HG02938 (cell line): ENCODE results near the gene EZH1.
A peak's percentile ranks its signal among the peaks of the same experiment; 100 is the strongest.

Experiments used
- ATAC-seq: cut with Tn5 transposase; IDR thresholded peaks from one replicate; pipeline ENCODE4 v1.9.1; 2021; ENCODE audit warnings: mild to moderate bottlenecking, moderate library complexity; ENCODE audit not compliant: unreplicated experiment

Gene EZH1

DNA sequence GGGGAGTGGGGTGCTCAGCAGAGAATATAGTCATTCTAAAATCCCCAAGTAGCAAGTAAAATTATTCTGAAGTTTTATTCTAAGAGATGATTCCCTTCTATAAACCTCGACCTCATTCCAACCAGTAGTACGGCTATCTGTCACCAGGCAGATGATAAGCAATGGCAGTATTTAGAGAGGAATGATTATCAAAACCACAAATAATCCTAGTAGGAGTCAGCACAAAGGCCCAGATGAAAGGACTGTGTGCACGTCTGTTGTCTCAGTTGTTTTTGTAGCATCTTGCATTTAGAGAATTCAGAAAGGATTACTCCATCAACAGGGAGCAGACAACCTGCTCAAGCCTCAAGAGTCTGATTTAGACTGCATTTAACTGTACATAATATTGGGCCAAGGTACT, 21.2 kb downstream of the EZH1 start:
- ATAC-seq: no peak

DNA sequence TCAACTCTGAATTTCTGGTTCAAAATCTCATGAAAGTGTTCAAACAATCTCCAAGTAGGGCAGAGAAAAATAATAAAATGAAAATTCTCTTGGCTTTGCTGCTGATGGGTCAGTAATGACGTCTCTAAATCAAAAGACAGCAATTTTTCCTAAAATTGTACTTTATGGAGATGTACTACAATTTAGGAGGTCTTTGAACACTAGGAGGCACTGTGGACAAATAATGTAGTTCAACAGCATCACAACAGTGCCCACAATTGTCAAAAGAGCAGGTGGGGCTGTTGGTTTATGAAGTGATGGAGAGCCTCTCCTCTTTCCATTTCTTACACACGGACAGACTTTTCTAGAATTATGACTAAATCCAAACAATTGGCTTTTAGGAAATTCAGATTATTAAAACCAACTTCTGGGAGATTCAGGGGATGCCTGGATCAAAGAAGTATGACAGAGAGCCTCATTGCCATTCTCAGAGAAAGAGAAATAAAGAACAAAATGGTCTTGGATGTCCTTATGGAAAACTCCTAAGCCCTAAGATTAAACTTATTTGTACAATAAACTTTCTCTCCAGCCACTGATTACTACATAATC, 23.8 kb downstream of the EZH1 start:
- no peak for ATAC-seq

DNA sequence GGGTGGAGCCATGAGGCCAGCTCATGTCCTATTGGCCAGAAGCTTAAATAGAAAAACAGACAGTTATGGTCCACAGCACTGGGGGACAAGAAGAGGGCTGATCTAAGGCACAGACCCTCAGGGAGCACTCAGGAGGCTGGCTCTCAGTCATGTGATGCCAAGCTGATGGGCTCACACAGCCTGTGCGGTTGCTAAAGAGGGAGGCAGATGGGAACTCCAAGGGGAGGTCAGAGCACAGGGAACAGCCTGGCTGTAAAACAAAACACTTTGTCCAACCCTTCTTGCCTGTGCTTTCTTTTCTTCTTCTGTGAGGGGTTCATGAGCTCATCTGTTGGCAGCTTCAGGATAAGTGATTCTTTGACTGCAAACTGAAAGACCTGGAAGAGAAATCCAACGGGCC, 35.3 kb downstream of the EZH1 start:
- no peak for ATAC-seq

DNA sequence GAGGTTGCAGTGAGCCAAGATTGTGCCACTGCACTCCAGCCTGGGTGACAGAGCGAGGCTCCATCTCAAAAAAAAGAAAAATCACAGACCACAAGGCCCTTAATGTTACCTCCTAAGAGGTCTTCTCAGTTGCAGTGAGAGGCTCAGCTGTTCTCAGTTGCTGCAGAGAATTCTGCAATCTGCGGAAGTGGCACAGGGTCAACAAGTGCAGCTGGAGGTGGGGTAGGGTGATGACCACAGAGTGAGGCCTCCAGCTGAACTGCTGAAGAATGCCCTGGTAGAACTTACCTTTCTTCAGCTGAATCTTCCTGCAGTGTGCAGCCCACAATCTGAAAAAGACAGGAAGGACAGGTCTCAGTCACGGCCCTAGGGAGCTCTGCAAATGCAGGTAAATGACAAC, 36.3 kb downstream of the EZH1 start:
- no peak for ATAC-seq

DNA sequence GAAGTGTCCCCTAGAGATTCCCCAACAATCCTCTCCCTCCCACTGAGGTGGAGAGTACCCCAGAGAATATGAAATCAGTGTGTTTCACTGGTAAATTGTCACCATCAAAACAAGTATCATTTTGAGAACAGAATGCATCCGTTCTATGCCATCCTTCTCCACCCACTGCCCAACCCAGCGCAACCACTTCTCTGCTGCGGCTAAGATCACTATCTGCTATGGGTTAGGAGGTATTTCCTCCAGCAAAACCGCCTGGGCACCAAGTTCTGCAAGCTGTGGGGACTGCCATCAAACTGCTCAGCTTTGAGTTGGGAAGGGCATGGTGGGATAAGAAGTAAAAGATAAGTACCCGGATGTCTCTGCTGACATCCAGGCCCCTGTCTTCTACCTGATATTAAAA, 38.1 kb downstream of the EZH1 start:
- no peak for ATAC-seq

DNA sequence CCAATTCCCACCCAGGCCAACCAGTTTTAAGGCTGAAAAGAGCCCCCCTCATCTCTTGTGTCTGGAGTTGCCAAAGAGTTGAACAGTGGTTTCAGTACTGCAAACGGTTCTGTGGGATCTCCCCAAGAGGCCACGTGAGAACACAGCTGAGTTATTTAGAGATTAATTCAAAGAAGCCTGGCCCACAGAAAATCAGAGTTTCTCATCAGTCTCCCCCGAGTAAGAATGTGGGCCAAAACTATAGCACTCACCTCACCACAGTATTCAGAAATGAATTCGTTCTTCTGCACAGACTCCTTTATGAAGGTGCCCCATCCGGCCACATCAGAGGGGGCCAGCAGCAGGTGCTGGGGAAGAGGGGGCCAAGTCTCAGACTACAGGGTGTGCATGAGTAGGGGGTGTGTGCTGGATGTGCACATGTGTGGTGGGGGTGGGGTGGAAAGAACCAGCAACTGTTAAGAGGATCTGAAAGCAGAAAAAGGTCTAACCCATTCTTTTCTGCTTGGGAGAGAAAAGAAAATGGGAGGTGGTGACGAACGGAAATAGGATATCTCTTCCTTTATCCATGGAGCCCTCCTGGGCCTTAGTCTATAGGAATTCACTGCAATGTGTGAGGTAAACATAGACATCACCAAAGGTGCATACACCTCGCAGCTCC, 39.9 kb downstream of the EZH1 start:
- peak; percentile 70 for ATAC-seq

DNA sequence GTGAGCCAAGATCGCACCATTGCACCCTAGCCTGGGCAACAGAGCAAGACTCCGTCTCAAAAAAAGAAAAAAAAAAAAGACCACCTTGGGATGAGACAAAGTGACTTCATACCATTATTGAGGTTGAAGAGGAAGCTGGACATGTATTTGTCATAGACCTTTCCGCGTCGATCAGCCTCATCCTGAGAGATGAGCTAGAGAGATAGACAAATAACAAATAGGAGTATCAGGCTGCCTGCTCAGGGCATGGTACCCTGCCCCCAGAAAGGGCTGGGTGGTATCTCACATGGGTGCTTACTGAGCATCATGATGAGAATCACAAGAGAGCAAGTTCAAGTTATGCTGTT, 40.4 kb downstream of the EZH1 start:
- peak; percentile 21 for ATAC-seq

DNA sequence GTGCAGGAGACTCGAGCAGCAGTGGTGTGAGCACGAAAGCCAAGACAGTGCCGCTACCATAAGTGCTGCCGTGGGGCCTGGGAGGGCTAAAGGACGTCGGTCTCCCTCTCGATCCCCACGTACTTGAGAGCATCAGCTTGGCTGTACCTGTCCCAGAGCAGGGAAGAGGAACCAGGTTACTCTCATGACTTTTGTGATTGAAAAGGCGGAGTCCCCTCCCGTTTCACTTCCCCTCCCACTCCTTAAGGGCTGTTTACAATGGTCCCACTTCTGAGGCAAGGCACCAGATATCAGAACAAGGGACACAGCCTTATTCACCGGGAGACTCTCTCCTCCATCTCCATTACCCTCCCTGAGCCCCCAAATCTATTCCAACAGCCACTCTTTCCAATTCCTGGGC, 42.4 kb downstream of the EZH1 start:
- no peak for ATAC-seq

DNA sequence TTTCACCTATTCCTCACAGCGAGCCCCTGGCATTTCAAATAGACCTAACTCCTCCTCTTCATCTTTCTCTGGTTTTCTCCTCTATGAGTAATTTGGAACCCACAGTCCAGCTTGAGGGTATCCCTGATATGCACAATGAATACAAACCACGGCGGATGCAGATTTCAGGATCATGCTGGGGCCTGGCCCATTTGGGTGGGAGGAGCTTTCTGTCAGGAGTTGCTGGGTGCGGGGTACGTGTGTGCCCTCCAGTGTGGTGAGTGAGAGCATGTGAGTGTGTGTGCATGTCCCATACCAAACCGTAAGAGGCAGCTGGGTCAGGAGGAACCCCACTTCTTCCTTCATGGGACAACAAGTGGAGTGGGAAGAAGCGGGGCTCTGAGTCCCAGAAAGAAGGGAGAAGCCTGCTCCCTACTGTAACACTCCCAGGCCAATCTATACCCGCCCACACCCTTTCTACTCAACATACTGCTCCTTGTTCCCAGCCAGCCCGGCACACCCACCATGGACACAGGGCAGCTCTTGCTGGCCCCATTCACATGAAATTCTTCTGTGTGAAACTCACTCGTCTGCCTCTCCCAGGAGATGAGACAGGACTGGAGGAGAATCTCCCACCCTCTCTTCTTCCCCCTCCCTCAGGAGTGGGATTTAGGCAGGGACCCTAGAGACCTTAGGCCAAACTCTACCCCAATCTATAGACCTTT, 44.1 kb downstream of the EZH1 start:
- ATAC-seq: no peak

DNA sequence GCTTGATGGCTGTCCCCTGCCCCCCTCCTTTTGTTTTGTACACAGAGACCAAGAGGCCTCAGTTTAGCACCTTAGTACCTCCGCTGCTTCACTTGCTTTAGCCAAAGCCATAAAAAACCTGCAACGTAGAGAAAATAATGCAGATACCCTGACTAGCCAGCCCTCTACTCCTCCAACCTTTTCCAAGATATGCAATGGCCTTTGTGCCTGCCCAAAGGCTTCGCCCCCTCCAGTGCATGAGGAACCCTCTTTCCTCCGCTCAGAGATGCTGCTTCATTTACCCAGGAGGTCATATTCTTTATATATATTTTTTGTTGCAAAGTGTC, 45.5 kb downstream of the EZH1 start:
- no peak for ATAC-seq

DNA sequence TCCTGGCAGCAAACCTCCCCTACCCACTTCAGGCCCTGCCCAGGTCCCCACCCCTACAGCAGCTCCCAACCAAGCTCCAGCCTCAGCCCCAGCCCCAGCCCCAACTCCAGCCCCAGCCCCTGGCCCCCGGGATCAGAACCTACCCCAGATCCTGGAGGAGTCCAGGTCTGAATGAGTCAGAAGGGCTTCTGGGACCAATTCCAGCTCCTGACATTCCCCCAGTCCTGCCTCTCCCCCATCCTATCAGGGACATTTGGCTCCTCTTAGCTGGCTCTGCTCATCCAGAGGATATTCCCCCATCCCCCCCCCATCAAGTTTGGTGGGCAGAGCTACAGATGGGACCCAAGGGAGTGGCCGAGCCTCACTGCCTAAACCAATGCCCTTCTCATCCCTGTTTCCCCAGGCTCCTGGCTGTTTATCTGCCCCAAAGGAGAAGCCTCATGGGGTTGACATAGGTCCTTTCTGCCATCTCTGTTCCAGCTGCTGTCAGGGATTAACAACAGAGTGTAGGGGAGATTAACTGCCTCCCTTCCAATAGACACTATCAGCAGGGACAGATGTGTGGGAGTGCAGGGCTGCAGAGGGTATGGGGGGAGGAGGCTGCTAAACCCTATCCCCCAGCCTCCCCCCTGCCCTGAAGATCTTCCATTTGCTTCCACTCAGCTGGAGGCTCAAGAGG, 46.0 kb downstream of the EZH1 start:
- ATAC-seq: no peak

DNA sequence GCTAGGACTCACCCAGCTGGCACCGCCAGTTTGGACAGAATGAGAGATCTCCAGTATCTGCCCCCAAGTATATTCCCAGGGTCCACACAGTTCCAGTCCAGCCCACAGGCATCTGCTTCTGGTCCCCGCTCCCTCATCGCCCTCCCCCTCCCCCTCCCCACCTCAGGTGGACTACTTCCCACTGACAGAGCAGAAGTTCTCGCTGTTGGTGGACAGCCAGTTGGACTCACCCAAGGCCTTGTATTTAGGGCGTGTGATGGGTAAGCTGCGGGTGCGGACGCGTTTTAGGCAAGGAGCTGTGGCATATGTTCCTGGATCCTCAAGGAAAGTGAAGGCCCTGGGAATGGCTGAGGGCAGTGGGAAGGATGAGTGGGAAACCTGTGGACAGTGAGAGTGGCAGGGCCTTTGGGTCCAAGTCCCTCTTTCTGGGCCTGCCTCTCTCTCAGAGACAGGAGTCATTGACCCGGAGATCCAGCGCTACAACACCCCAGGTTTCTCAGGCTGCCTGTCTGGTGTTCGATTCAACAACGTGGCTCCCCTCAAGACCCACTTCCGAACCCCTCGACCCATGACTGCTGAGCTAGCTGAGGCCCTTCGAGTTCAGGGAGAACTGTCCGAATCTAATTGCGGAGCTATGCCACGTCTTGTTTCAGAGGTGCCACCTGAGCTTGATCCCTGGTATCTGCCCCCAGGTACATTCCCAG, 47.6 kb downstream of the EZH1 start:
- no peak for ATAC-seq

DNA sequence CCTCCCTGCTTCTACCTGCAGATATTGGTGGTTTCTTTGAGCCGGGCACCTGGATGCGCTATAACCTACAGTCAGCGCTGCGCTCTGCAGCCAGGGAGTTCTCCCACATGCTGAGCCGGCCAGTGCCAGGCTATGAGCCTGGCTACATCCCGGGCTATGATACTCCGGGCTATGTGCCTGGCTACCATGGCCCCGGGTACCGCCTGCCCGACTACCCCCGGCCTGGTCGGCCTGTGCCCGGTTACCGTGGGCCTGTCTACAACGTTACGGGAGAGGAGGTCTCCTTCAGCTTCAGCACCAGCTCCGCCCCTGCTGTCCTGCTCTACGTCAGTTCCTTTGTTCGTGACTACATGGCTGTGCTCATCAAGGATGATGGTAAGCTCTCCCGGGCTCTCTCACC, 49.3 kb downstream of the EZH1 start:
- no peak for ATAC-seq

DNA sequence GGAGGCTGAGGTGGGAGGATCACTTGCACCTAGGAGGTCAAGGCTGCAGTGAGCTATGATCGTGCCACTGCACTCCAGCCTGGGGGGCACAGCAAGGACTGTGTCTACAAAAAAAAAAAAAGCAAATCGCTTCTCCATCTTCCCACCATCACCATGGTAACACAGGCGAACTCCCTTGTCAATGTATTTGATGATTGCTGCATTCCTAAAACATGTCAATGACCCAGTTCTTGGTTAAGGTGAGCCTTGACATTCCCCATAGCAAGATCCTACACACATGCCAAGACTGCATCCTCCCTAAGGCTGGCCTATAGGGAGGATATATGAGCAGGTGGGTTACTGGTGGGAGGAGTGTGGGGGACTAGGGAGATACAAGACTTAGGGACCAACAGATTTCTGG, 50.3 kb downstream of the EZH1 start:
- no peak for ATAC-seq

DNA sequence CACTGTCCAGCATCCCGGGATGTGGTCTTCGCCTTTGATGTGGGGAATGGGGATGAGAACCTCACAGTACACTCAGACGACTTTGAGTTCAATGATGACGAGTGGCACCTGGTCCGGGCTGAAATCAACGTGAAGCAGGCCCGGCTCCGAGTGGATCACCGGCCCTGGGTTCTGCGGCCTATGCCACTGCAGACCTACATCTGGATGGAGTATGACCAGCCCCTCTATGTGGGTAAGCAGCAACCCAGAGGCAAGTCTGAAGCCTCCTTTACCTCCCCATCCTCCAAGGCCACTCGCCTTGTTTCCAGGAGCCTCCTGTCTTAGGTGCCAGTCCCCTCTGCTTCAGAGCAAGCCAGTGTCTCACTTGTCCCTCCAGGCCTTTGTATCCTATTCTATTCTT, 52.4 kb downstream of the EZH1 start:
- ATAC-seq: no peak

DNA sequence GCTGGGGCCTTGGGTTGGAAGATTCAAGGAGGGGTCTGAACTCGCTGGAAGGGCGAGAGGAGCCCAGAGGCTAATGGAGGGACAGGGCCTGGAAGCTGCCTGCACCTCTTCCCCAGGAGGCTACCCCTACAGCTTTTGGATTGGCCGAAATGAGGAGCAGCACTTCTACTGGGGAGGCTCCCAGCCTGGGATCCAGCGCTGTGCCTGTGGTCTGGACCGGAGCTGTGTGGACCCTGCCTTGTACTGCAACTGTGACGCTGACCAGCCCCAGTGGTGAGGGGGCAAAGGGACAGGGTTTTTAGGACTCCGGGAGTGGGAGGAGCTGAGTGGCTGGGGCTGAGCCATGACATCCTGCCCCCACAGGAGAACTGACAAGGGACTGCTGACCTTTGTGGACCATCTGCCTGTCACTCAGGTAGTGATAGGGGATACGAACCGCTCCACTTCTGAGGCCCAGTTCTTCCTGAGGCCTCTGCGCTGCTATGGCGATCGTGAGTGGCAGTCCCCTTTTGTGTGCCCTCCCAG, 53.8 kb downstream of the EZH1 start:
- ATAC-seq: no peak

DNA sequence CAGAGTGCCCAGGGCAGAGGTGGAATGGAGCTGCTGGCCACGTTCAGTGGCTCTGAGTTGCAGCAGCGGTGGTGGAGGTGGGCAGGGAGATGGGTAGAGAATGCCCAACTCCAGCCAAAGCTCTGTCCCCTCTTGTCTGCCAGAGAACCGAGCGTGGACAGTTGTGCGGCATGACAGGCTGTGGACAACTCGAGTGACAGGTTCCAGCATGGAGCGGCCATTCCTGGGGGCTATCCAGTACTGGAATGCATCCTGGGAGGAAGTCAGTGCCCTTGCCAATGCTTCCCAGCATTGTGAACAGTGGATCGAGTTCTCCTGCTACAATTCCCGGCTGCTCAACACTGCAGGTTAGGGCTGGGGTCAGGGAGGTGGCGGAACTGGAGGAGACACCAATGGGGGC, 54.2 kb downstream of the EZH1 start:
- no peak for ATAC-seq

DNA sequence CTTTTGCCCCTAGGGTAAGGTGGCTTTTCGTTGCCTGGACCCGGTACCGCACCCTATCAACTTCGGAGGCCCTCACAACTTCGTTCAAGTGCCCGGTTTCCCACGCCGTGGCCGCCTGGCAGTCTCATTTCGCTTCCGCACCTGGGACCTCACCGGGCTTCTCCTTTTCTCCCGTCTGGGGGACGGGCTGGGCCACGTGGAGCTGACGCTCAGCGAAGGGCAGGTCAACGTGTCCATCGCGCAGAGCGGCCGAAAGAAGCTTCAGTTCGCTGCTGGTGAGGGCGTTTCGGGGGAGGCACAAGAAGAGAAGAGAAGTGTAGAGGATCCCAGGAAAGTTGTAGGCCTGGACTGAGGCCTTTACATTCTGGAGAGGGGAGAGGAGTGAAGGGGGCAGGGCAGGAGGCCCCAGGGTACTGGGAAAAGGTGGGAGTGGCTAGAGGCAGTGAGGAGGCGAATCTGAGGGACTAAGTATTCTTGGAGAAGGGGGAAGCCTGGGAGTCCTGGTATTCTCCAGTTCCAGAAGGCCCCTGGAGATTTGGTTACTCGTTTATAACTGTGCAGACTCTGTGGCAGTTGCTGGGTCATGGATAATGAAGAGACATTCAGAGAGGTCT, 57.0 kb downstream of the EZH1 start:
- ATAC-seq: no peak

DNA sequence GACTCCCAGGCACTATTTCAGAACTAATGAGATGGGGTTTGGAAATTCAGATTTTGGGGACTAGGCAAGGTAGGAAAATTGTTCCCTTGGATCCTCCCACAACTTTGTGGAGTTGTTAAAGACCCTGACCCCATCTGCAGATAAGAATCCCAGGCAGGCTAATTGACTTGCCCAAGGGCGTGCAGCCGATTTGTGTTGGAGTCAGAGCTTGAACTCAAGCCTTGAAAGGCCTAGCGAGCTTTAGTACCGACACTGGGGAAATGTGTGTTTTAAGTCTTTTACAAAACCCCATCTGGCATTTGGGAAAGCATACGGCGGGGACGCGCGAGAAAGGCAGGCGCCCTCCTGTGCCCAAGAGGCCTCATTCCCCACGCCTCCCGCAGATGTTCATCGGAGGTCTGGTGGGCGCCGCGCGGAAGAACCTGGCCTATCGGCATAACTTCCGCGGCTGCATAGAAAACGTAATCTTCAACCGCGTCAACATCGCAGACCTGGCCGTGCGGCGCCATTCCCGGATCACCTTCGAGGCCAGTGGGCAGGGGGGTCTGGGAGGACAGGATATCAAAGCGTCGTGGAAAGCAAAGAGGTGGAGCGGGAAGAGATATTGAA, 58.2 kb downstream of the EZH1 start:
- no peak for ATAC-seq

DNA sequence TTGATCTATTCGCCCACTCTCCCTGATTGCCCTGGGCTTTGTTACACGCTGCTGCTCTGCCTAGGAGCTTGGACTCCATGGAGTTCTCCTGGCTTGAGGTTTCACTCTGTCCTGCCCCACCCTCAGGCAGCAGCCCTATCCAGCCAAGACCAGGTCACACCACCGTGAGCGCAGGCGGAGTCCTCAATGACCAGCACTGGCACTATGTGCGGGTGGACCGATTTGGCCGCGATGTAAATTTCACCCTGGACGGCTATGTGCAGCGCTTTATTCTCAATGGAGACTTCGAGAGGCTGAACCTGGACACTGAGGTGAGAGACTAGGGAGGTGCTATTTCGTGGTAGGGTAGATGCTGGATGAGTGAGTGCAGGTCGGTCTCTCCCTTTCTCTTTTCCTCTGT, 59.0 kb downstream of the EZH1 start:
- no peak for ATAC-seq
